DND-41 (cell line): ENCODE results near the gene MACC1.

Source experiments
- EZH2 ChIP-seq: IDR thresholded peaks from 3 replicates; pipeline ENCODE4 v1.6.1; 2012; ENCODE audit warnings: borderline replicate concordance, low read depth, mild to moderate bottlenecking, moderate library complexity, low read length, inconsistent platforms; ENCODE audit not compliant: severe bottlenecking
- TF ChIP-seq, protein P1 (sequence below): IDR thresholded peaks from 2 replicates; pipeline ENCODE4 v1.5.1; 2012; ENCODE audit warnings: borderline replicate concordance, low read length, moderate library complexity, mild to moderate bottlenecking; ENCODE audit not compliant: poor library complexity, severe bottlenecking; ENCODE audit errors: extremely low read depth

DNA sequence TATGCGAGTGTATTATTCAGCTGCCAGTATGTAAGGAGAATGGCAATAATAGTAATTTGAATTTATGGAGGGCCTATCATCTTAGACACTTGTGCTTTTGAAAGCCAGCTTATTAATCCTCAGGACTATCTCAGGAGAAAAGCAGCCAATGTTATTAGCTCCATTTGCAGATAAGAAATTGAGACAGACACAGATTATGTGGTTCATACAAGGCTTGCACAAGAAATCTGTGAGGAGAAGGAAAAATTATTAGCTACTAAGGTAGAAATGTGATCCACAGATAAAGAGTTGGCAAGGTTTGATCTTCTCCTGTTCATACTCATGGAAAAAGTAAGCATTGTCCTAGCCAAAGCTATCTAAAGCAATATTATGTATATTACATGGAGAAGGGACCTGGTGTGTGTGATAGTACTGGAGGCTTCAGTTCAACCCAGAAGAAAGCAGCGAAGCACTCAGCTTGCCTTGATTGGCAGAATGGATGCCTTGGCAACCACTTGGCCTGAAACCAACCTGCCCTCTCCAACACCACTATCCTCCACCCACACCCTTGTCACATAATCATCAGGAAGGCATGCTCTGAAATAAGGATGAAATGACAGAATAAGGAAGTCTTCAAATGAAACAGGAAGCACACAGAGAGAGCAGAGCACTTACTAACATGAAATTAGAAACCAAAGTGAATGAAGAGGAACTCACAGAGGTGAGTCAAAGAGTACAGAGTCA, 18.0 kb downstream of the MACC1 start:
- TF ChIP-seq, protein P1, sequence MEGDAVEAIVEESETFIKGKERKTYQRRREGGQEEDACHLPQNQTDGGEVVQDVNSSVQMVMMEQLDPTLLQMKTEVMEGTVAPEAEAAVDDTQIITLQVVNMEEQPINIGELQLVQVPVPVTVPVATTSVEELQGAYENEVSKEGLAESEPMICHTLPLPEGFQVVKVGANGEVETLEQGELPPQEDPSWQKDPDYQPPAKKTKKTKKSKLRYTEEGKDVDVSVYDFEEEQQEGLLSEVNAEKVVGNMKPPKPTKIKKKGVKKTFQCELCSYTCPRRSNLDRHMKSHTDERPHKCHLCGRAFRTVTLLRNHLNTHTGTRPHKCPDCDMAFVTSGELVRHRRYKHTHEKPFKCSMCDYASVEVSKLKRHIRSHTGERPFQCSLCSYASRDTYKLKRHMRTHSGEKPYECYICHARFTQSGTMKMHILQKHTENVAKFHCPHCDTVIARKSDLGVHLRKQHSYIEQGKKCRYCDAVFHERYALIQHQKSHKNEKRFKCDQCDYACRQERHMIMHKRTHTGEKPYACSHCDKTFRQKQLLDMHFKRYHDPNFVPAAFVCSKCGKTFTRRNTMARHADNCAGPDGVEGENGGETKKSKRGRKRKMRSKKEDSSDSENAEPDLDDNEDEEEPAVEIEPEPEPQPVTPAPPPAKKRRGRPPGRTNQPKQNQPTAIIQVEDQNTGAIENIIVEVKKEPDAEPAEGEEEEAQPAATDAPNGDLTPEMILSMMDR, result no peak
- no peak for TF ChIP-seq EZH2
